ENCODE measurements around the gene PDLIM5. TPM values are rescaled to one million over a fixed set of nuclear protein-coding genes. Genes with fewer than 3 reads are reported as not detected.
A peak's percentile ranks its signal among the peaks of the same experiment; 100 is the strongest.

PDLIM5 gene
- total RNA-seq, 8 experiments from 2014 or later: 11.9 to 71.2 (median 30.5) TPM

DNA sequence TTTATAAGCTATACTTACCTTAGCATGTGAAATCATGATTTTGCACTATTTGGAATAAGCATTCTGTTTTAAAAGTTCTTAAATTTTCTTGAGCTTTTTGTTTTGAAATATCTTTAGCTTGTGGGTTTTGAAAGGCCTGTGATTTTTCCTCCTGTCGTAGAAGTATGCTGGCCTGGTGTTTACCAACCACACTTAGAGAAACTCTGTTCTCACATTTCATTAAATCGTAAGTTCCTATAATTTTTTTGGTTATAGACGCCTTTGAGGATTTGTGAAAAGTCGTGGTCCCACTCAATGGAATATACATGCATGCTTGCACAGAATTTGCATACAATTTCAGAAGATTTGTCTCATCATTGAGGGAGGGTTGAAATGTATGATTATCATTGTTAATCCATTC lies 63.6 kb downstream of the PDLIM5 start:
- Histone ChIP-seq H3K4me1 (replicated peaks in 1 of 2) (no peaks in the 10 kb centered on the region), H3K27ac (no peak overlapping the region), H3K4me3 (no peak overlapping the region)
- in situ Hi-C loops (cut with MboI; ENCODE audit: low pct_unique_long_range_greater_than_20kb in 2 of 9, low sequenced_read_pairs in 9 of 9, unreplicated experiment in 9 of 9): no loop called here
- no peak for ATAC-seq (replicated peaks in 6 of 8)
- 80 to 100% (median 94%) methylated on average over 1 to 4 of the region's 4 CpGs for WGBS, 10 experiments

DNA sequence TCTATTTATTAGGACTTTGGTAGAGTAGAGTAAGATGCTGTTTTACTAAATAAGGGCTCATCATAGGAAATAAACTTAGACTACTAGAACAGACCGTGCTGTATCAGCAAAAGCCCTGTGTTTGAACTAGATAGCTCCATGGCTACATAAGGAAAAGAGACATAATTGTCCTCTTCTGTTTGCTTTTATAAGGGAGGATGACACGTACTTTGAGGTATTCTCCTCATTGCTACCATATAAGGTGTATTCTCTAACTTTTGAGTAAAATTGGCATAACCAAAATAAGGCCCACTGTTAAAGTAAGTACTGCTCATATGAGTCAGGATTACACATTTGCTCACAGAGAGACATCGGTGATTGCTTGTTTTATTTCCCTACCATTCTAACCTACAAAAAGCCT lies 64.3 kb downstream of the PDLIM5 start:
- peak in 4 of 8 experiments; percentile 14 to 62 (median 50) for ATAC-seq (replicated peaks in 6 of 8)
- in situ Hi-C loops (cut with MboI; ENCODE audit: low pct_unique_long_range_greater_than_20kb in 2 of 9, low sequenced_read_pairs in 9 of 9, unreplicated experiment in 9 of 9): no loop called here
- H3K4me1 ChIP-seq (replicated peaks in 1 of 2): no peaks in the 10 kb centered on the region
- H3K4me3 ChIP-seq: no peak overlapping the region
- WGBS, 10 experiments: 35 to 100% (median 84%) methylated on average over 1 to 3 of the region's 3 CpGs; no CpG with 5 or more reads in 1 of the 10 experiments
- H3K27ac ChIP-seq: no peak overlapping the region

DNA sequence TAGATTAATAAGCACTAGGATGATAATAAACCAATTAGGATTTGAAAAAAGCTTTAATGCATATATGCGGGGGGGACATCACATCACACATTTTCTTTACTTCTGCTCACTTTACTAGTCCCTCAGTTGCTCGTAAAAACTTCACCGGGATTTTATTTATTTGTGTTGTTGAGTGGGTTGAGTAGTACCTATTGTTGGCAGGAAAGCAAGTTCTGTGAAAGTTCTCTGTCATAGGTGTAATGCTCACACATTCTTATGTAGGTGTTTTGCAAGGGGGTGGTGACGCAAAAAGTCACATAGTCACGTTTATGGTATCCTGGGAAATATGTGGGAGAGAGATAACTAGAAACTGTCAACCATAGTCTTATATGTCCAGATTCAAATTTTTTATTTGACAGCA lies 65.3 kb downstream of the PDLIM5 start:
- no peak for ATAC-seq (replicated peaks in 6 of 8)
- 77 to 100% (median 95%) methylated on average over 1 to 5 of the region's 5 CpGs for WGBS, 10 experiments
- Histone ChIP-seq H3K4me1 (replicated peaks in 1 of 2) (no peaks in the 10 kb centered on the region), H3K4me3 (no peak overlapping the region), H3K27ac (no peak overlapping the region)
- in situ Hi-C loops (cut with MboI; ENCODE audit: low pct_unique_long_range_greater_than_20kb in 2 of 9, low sequenced_read_pairs in 9 of 9, unreplicated experiment in 9 of 9): no loop called here

DNA sequence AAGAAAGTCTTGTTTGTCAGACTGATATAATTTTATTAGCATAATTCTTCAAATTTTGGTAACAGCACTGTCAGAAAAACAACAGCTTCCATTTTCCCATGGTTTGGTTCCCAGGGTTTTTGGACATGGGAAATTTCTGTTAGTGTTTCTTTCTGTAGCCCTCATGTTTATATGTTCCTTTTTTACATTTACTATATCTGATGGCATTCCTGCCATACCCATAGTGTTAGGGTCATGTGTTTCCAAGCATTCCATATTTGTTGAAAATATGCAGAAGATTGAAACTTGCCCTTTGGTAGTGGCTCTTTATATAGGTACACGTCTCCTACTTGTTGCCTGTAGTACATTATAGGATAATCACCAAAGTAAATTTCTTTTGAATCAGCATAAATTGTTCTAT lies 65.8 kb downstream of the PDLIM5 start:
- Histone ChIP-seq H3K4me1 (replicated peaks in 1 of 2) (no peaks in the 10 kb centered on the region), H3K27ac (no peak overlapping the region), H3K4me3 (no peak overlapping the region)
- ATAC-seq (replicated peaks in 6 of 8): no peak
- in situ Hi-C loops (cut with MboI; ENCODE audit: low pct_unique_long_range_greater_than_20kb in 2 of 9, low sequenced_read_pairs in 9 of 9, unreplicated experiment in 9 of 9): no loop called here
- WGBS, 10 experiments: 71 to 100% (median 100%) methylated on average over 1 of the region's 1 CpG; no CpG with 5 or more reads in 2 of the 10 experiments

DNA sequence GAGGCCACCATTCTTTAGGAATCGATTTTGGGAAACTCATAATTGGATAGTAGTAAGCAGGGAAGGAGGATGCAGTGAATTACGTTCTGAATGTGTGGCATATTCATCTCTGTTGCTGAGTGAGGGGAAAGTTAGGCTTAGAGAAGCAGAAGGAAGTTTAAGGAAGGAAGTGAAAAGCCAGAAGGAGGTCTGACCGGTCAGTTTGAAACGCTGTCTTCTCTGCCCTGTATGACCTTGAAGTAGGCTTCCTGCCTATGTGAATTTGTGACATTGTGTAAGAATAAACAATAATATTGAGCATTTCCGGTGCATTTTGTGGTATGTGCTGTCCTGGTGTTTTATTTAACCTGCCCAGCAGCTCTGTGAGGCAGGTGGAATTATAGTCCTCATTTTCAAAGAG lies 67.3 kb downstream of the PDLIM5 start:
- WGBS, 10 experiments: 80 to 100% (median 95%) methylated on average over 1 to 5 of the region's 5 CpGs
- in situ Hi-C loops (cut with MboI; ENCODE audit: low pct_unique_long_range_greater_than_20kb in 2 of 9, low sequenced_read_pairs in 9 of 9, unreplicated experiment in 9 of 9): no loop called here
- no peak overlapping the region for H3K27ac ChIP-seq
- no peak for ATAC-seq (replicated peaks in 6 of 8)
- no peak overlapping the region for H3K4me3 ChIP-seq
- H3K4me1 ChIP-seq (replicated peaks in 1 of 2): no peaks in the 10 kb centered on the region

DNA sequence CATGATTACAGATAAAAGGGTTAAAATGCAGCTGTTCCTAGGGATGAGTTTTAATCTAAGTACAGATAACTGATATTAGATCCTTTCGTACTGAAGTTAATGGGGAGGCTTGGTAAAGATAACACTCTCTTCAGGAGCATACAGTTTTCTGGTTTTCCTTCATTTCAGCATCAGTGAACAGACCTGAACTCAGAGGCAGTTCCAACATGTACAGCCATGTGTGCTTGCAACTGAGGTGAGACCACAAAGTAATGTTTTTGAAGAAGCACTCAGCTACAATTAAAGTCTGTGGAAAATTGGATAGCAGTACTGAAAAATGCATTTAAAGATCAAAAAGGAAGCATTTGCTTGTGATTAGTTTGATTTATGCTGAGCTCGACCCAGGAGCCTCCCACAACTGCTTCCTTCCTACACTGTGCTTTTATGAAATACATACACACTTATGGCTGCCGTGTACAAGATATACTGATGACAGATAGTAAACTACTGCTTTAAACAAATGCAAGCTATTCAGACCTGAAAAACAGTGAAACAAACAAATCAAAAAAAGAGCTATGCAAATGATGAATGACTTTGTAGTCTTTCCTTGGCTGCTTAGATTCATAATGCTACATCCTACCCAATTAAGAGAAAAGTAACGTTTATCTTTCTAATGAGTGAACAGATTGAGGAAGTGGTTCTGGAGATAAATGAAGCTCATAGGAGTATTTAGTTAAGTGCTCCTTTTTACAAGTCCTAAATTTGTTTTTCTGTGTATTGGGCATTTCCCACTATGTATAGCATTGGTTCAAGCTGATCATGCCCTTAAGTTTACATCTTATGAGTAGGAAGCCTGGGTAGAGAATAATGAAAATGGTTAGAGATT lies 68.4 kb downstream of the PDLIM5 start:
- ATAC-seq (replicated peaks in 6 of 8): peak in 5 of 8 experiments; percentile 18 to 50 (median 40)
- H3K4me3 ChIP-seq: no peak overlapping the region
- H3K4me1 ChIP-seq (replicated peaks in 1 of 2): no peaks in the 10 kb centered on the region
- in situ Hi-C loops (cut with MboI; ENCODE audit: low pct_unique_long_range_greater_than_20kb in 2 of 9, low sequenced_read_pairs in 9 of 9, unreplicated experiment in 9 of 9): no loop called here
- H3K27ac ChIP-seq: no peak overlapping the region
- 26 to 95% (median 80%) methylated on average over 2 to 4 of the region's 4 CpGs; no CpG with 5 or more reads in 1 of the 10 experiments for WGBS, 10 experiments

DNA sequence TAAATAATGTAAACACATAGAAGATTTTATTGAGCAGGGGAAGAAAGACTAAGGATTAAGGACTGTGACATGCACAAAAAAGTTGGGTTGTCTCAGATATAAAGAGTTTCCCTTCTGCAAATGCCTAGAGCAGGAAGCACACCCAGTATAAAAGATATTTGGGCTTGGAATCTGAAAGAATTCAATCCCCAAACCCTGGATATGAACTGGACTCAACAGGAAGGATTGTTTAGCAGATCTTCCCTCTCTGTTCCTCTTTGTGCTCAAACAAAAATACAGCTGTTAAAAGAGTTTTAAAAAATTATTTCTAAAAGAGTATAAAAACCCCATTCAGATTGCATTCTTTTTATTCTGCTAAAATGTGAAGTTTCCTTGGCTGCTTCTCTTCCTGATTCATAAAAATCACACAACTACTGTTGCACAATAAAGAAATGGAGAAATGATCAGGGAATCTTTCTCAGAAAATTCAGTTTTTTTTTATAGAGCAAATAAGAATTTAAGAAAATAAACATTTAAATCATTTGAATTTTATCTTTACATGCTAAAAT lies 71.4 kb downstream of the PDLIM5 start:
- no peaks in the 10 kb centered on the region for H3K4me1 ChIP-seq (replicated peaks in 1 of 2)
- ATAC-seq (replicated peaks in 6 of 8): no peak
- in situ Hi-C loops (cut with MboI; ENCODE audit: low pct_unique_long_range_greater_than_20kb in 2 of 9, low sequenced_read_pairs in 9 of 9, unreplicated experiment in 9 of 9): no loop called here
- H3K27ac ChIP-seq: no peak overlapping the region
- H3K4me3 ChIP-seq: no peak overlapping the region

DNA sequence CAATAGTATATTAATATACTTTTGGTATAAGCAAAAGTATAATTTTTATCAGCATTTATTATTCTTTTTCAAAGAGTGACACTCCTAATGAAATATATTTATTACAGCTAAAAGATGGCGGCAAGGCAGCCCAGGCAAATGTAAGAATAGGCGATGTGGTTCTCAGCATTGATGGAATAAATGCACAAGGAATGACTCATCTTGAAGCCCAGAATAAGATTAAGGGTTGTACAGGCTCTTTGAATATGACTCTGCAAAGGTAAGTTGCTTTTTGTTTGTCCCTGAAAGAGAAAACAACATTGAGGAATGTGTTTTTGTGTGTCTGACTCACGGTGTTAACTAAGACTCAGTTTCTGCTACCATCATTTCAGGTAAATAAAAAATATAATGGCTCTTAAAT lies 71.9 kb downstream of the PDLIM5 start:
- no peaks in the 10 kb centered on the region for H3K4me1 ChIP-seq (replicated peaks in 1 of 2)
- 55 to 100% (median 93%) methylated on average over 1 to 3 of the region's 3 CpGs; no CpG with 5 or more reads in 1 of the 10 experiments for WGBS, 10 experiments
- H3K4me3 ChIP-seq: no peak overlapping the region
- ATAC-seq (replicated peaks in 6 of 8): peak in 2 of 8 experiments; percentile 90
- no peak overlapping the region for H3K27ac ChIP-seq
- in situ Hi-C loops (cut with MboI; ENCODE audit: low pct_unique_long_range_greater_than_20kb in 2 of 9, low sequenced_read_pairs in 9 of 9, unreplicated experiment in 9 of 9): no loop called here

DNA sequence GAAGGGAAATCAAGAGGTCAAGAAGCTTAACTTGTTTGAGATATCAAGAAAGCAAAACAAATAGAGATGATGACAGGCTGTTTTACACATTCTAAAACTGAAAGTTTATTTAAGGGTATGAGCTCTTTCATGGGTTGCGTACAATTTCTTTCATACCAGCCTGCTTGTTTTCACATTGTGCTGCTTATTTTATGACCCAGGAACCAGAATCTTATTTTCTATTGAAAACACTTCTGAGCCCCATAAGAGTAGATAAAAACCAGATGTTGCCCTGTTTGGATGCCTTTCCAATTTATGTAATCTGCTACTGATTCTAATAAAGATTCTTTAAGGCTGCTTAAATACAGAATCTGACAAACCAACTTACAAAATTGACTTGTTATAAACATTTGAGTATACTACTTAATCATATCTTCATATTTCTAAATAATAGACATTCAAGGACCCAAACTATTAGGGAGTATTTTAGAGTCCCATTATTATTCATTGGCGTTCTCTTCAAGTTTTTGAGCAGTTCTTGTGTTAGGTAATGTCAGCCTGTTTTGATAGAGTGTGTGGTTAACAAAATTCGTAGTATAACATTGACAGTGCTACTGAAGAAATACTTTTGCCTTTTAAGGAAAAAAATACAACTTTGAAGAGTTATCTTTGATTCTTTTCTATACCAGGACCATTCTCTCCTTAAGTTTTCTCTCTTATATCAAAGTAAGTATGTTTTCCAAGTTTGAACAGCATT lies 74.4 kb downstream of the PDLIM5 start:
- H3K27ac ChIP-seq: no peak overlapping the region
- no peaks in the 10 kb centered on the region for H3K4me1 ChIP-seq (replicated peaks in 1 of 2)
- in situ Hi-C loops (cut with MboI; ENCODE audit: low pct_unique_long_range_greater_than_20kb in 2 of 9, low sequenced_read_pairs in 9 of 9, unreplicated experiment in 9 of 9): no loop called here
- H3K4me3 ChIP-seq: no peak overlapping the region
- WGBS, 10 experiments: 29 to 100% (median 93%) methylated on average over 1 to 3 of the region's 3 CpGs
- no peak for ATAC-seq (replicated peaks in 6 of 8)

DNA sequence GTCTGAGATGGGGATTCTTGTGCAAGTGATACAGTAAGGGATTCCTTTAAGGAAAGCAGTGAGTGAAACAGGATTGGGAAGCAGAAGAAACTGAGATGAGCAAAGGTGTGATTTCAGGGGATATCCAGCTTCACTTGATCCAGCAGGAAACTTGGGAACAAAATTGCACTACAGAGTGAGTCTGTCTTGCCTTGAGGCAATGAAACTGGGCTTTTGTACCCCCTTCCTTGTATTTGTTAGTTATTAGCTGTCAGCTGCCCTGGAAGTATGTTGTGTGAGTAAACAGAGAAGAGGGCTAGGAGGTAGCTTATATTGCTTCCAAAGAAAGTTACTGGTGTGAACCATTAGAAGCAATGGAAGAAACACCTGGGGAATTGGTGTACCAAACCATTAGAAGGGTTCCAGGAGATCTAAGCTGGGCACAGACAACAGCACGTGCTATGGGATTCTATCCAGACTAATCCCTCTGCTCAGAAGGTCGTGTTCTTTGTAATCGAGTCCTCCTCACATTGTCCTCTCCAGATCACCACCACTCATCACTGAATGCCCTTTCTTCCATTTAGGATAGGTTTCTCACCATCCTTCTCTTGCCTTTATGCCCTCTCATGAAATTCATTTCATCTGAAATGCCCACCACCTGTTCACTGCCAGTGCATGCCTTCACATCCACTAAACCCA lies 76.0 kb downstream of the PDLIM5 start:
- Histone ChIP-seq H3K4me1 (replicated peaks in 1 of 2) (no peaks in the 10 kb centered on the region), H3K4me3 (no peak overlapping the region), H3K27ac (no peak overlapping the region)
- ATAC-seq (replicated peaks in 6 of 8): no peak
- in situ Hi-C loops (cut with MboI; ENCODE audit: low pct_unique_long_range_greater_than_20kb in 2 of 9, low sequenced_read_pairs in 9 of 9, unreplicated experiment in 9 of 9): no loop called here
- 83 to 100% (median 92%) methylated on average over 1 to 2 of the region's 3 CpGs; no CpG with 5 or more reads in 7 of the 10 experiments for WGBS, 10 experiments

DNA sequence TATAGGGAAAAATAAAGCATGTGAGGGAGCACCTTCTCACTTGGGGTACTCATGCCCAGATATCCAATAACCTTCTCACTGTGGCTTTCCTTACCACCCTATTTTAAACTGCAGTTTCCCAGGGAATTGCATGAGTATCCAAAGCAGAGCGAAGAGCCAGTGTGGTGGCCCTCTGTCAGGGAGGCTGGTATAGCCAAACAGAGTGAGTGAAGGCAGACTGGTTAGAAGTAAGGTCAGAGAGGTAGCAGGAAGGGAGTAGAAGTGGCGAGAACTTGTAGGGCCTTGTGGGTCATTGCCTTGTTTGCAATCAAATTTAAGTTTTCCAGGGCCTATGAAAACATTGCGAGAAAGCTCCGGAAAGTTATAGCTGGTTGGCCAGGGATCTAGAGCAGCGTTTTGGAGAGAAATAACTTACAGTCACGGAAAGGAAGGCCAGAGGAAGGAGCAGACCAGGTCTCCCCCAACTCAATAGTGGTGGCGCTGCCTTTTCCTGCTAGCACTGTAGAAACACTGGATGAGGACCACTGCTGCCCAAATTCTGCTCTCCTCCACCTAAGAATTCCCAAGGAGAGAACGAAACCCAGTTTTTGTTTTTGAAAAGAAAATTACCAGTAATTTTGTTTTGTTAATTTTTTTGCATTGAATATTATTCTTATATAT lies 77.2 kb downstream of the PDLIM5 start:
- in situ Hi-C loops (cut with MboI; ENCODE audit: low pct_unique_long_range_greater_than_20kb in 2 of 9, low sequenced_read_pairs in 9 of 9, unreplicated experiment in 9 of 9): no loop called here
- H3K27ac ChIP-seq: no peak overlapping the region
- no peak overlapping the region for H3K4me3 ChIP-seq
- no peak for ATAC-seq (replicated peaks in 6 of 8)
- 79 to 100% (median 92%) methylated on average over 1 to 8 of the region's 8 CpGs for WGBS, 10 experiments
- H3K4me1 ChIP-seq (replicated peaks in 1 of 2): no peaks in the 10 kb centered on the region

DNA sequence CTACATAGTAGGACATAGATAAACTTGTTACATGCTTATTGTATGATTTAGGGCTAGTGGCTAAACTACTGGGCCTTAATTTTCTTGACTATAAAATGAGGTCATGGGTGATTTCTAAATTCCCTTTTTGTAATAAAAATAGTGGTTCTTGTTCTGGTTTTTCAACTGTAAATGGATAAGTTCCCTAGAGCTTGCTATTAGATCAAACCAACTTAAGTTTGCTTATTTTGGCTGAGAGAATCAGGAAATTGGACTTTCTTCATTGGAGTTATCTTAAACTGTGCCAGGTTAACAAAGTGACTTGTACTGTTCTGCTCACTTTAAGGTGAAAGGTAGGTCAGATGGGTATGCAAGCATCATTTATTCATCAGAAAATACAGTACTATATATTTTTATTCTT lies 78.3 kb downstream of the PDLIM5 start:
- Histone ChIP-seq H3K27ac (no peak overlapping the region), H3K4me1 (replicated peaks in 1 of 2) (no peaks in the 10 kb centered on the region), H3K4me3 (no peak overlapping the region)
- no peak for ATAC-seq (replicated peaks in 6 of 8)
- in situ Hi-C loops (cut with MboI; ENCODE audit: low pct_unique_long_range_greater_than_20kb in 2 of 9, low sequenced_read_pairs in 9 of 9, unreplicated experiment in 9 of 9): no loop called here
